ENCODE data around the gene TMEM147.

The TMEM147 gene

DNA sequence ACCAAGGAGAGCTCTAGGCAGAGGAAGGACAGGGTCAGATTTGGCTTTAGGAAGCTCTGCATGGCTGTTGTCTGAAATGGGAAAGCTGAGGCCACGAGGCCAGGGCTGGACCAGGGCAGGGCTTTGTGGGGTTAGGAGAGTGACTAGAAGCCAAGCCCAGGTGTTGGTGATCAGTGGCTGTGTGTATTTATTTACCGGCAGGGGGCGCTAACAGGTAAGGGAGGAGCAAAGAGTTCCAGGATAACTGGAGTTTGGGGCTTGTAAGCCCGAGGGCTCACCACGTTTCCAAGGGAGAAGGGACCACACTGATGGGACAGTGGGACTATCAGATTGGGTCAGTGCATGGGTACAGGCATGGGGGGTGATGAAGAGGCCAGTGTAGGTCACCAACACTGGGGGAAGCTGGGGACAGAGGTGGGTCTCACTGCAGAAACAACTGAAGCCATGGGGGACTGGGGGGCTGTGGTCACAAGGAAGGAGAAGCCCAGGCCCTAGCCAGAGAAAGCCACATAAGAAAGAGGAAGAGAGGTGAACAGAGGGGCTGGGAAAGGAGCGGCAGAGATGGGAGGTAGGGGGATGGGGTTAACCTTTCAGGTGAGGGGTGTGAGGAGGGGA, 3.9 kb downstream of the TMEM147 start:
- no peak for DNase-seq

DNA sequence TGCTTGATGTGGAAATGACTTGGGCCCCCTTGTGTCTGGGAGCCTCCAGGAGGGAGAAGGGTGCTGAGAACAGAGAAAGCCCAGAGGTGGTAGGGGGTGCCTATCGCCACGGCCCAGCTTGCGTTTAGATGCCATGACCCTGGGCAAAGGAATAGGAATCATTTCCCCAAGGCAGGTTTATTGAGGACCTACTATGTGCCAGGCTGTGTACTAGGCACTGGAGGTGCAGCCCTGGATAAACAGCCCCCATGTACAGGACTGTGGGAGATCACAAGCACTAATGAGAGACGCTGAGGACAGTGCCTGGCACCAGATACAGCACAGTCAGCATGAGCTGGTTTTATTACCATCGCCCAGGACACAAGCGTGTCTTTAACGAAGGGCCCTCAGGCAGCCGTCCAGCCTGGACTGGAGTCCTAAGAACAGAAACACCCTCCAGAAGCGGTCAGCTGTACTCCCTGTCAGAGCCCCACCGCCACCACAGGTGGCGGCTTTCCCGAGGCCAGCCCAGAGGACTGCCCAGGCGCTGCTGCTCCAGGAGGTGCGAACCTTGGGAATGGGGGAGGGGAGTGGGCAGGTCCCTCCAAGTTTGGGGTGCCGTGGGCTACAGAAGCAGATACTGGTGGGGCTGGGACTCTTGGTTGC, 4.6 kb downstream of the TMEM147 start:
- no peak for DNase-seq

DNA sequence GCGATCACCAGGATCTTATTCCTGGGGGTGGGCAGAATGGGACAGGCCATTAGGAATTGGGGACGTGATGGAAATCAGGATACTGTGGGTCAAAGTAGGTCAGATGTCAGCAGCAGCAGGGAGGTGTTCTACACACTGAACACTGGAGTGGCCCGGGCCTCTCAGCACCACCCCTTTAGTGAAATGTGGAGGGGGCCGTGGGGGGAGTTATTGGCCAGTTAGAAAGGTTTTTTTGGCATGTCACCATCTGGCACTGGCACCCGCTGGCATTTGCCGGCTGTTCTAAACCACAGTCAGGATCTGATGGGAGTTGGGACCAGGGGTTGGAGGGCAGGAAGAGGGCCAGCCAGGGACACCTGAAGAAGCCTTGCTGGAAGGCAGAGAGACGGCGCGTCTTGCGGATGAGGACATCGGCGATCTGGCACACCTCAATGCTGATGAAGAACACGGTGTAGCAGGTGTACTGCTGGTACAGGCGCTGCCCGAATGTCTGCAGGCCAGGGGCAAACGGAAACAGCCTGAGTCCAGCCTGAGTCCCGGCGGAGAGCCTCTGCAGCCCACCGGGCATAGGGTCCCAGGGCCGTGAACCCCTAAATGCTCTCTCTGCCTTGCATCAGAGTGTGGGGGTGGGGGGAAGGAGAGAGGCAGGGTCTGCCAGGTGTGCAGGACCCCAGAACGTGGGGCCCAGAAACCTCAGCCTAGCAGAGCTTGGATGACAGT, 5.8 kb downstream of the TMEM147 start:
- DNase-seq, result no peak

DNA sequence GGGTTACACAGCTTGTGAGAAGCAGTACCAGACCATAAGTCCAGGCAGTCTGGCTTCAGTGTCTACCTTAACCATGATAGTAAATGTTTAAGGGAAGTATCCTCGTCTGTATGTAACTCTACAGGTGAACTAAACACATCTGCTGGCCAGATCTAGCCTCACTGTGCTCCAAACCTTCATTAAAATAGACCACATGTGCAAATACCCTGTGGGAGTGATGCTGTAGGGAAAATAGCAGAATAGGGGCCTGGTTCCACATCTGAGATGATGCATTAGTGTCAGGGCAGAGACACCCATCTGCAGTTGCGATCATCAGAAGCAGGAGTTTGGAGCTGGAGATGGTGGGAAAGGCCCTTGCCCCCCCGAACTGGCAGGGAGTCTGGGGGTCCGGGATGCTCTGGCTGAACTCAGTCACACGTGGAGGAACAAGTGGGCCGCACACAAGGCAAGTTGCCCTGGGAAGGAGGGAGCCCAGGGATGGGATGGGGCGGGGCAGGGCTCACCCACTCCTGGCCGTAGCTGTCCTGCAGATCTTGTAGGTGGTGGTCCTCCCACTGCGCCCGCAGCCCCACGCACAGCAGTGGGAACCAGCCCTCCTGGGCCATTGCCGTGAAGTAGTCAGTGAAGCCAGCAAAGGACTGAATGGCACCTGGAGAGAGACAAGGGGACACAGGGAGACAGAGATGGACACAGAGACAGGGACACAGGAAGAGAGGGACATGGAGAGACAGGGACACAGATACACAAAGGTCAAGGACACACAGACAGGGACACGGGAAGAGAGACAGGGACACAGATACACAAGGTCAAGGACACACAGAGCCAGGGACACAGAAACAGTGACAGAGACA, 7.3 kb downstream of the TMEM147 start:
- DNase-seq, result no peak

DNA sequence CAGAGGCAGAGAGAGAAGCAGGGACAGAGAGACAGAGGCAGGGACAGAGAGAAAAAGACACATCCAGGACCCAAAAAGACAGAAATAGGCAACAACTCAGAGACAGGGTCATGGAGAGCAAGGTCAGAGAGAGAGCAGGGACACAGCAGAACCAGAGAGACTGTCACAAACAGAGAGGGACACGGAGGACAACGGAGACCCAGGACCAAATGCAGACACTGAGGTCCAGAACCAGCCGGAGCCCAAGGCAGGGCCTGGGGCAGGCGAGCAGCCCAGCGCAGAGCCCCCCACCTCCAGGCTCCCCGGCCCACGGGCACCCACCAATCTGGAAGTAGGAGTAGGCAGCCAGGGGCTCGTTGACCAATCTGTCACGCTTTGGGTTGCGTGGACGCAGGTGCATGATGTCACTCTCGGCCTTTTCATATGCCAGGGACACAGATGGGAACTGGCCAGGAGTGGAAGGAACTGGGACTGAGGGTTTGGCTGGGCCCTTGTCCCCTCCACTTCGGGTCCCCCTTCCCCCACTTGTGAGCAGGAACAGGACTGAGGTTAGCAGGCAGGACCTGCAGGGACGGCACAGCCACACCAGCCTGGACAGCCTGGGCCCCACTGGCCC, 8.1 kb downstream of the TMEM147 start:
- no peak for DNase-seq

DNA sequence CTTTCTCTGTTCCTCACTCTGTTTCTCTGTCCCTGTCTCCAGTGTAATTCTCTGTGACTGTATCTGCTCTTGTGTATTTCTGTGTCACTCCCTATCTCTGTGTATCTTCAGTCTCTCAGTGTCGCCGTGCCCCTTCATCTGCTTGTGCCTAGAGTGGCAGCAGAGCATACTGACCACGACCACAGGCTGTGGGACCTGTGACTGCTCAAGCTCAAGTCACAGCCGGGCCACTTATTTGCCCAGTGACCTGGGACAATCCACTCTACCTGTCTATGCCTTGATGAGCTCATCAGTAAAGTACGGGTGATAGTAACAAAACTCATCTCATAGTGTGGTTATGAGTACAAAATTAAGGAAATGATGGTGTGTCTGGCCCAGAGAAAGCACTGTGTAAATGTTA, 8.7 kb downstream of the TMEM147 start:
- DNase-seq, result no peak

DNA sequence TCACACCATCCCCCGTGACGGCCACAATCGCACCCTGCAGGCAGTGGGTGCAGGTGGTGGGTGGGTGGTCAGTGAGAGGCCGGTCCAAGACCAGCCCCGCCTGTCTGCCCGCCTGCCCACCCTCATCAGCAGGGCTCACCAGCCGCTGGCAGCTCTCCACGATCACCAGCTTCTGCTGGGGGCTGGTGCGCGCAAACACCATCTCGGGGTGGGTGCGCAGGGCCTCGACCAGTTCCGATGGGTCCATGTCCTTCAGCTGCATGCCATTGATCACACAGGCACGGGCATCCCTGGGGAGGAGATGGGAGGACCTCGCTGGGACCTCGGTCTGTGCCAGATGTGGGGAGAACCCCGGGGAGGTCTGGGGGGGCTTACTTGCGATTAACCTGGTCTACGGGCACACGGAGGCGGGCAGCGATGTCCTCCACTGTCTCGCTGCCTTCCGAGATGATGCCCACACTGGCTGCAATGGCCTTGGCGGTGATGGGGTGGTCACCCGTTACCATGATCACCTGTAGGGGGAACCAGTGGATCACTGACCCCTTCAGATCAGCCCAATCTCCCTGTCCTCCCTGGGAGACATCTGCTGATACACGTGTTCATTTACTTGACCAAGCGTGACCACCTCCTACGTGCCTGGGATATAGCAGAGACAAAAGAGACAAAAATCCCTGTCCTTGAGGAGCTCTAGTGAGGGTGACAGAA, 10.0 kb downstream of the TMEM147 start:
- DNase-seq, result no peak

DNA sequence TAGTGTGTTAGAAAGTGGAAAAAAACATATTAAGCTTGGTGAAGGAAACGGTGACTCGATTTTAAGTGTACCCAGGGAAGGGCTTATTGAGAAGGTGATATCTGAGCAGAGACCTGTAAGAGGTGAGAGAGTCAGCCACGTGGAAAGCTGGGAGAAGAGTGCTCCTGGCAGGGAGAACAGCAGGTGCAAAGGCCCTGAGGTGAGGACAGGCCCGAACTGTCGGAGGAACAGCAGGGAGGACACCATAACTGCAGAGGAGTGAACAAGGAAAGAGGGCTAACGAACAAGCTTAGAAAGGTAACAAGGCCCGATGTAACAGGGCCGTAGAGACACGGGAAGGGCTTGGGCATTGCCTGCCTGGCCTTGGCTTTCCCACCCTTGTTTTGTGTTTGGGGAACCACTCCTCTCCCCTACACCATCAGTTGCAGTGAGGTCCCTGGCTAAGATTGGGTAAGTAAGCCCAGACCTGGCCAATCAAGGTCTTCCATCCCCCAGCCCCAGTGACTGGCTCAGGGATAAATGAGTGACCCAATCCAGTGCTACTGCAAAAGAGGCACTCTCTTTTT, 10.7 kb downstream of the TMEM147 start:
- DNase-seq, result peak; percentile 39

DNA sequence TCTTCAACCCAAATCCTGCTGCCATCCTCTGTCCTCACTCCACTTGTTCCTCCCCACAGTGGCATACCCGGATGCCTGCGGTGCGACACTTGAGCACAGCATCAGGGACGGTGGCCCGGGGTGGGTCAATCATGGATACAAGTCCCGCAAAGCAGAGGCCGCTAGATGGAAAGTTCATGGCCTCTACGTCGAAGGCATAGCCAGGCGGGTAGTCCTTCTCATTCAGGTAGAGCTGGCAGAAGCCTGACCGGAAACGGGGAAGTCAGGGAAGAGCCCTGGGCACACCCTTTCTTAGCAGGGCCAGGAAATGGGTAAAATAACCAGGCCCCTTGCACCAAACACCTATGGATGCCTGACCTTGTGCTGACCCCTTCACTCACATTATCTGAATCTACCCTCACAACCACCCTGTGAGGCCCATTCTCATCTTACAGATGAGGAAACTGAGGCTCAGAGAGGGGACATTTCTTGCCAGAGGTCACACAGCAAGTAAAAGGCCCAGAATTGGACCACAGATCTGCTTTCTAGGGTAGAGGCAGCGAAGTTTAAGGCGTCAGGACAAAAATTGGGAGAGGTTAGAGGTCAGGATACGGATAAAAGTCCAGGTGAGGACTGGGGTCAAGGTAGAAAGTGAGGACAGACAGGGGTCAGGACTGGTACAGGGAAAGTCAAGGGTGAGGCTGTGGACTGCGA, 11.6 kb downstream of the TMEM147 start:
- DNase-seq, result no peak

DNA sequence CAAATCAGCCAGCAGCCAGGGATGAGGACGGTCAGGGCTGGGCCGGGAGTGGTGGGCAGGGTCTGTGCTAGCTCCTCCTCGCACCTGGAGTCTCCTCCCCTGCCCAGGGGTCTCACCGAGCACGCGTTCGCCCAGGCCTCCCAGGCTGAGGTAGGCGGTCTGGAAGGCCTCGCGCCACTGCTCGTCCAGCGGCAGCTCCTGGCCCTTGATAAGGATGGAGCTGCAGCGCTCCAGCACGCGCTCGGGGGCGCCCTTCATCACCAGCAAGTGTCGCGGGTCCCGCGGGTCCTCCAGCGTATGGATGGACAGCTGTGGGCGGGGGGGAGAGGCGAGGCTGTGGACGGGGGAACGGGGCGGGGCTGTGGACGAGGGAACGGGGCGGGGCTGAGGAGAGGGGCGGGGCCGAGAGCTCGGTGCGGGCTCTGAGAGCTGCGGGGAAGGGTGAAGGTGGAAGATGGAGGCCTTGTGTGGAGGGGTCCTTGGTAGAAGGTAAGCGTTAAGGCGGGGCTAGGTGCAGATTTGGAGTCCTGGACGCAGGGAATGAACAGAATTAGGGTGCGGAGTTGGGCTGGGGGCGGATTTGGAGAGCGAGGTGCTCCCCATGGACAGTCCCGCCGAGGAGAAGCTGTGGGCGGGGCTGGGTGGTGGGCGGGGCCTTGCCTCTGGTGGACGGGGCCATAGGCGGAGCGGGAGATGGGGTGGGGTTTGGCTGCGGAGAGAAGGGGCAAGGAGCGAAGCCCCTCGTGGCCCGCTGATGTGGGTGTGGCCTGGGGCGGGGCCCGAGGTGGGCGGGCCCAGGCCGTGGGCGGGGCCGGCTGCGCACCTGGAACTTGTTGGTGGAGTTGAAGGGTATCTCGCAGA, 12.3 kb downstream of the TMEM147 start:
- peak; percentile 69 for DNase-seq

DNA sequence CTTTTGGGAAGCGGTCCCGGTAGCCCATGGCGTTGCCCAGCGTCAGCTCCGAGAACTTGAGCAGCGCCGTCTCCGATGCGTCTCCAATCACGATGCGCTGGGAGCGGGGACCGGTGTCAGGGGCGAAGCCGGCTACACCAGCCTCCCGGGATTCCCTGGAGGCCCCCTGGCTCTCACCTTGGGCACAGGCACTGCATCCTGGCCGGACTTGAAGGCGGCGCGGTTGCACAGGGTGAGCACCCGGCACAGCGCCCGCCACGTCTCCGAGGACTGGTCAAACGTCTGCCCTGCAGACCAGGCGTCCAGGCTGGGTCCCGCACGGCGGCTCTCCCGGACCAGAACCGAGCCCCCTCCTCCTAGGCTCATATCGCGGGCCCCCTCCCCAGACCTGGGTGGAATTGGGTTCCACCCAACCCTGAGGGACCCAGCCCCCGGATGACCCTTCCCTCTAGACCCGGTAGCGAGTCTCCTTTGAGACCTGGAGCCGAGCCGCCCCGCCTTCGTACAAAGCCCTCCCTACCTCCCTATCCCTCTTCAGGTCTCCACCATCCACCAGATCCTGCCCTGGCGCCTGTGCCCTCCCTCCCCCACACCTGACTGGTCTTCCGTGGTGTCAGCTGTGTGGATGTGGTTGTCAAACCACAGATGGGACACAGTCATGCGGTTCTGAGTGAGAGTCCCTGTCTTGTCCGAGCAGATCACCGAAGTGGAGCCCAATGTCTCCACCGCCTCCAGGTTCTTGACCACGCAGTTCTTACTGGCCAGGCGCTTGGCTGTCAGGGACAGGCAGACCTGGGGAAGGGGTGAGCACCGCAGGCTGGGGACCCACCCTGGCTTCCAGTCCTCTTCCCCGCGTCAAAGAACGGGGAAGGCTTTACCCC, 13.2 kb downstream of the TMEM147 start:
- DNase-seq, result peak; percentile 29

DNA sequence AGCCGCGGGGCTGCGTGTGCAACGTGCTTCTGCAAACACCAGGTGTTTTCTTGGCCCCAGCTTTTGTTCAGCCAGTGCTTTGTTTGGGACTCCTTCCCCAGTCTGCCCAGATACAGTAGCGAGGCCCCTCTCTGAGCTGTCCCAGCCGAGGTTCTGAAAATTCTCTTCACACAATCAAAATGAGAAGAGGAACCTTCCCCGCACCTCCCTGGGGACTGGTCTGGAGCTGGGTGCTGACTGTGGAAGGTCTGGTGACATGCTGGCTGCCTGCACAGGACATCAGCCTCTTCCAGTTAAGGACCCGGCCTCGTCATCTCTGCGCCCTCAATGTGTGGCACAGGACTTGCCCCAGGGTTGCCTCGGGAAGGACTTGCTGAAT, 13.8 kb downstream of the TMEM147 start:
- DNase-seq, result peak; percentile 29

DNA sequence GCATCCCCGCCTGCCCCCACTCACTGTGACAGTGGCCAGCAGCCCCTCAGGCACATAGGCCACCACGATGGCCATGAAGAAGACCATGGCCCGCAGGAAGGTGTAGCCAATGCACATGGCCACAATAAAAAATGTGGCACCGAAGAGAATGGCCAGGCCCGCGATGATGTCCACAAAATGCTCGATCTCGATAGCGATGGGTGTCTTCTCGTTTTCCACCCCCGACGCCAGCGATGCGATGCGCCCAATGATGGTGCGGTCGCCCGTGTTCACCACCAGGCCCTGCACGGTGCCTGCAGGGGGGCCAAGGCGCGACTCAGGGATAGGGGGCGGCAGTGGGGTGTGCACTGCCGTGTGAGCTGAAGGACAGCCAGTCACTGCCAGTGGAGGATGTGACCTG, 14.4 kb downstream of the TMEM147 start:
- DNase-seq, result no peak

DNA sequence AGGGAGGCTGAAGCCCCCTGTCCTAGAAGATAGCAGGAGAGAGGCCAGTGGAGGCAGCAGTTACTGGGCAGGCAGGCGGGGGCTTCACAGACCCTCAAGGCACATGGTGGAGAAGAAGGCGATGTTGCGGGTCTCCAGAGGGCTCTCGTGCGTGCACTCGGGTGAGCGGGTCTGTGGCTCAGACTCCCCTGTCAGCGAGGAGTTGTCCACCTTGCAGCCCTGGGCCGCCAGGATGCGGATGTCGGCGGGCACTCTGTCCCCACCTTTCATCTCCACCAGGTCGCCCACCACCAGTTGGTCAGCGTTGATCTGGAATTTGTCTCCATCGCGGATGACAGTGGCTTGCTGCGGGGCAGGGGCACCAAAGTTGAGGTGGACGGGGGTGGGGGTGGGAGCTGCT, 14.8 kb downstream of the TMEM147 start:
- peak; percentile 36 for DNase-seq

DNA sequence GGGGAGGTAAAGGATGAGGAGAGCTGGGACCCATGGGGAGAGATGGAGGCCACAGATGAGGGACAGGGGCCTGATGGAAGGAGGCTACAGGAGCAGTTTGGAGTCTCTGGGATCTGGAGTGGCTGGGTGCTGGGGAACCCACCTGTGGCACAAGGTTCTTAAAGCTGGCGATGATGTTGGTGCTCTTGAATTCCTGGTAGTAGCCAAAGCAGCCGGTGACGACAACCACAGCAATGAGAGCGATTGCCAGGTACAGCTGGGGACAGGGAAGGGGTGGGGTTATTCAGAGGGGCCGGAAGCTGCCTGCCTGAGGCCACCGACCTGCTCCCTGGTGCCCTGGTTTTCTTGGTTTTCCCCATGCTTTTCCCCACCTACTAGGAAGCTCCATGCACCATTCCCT, 15.3 kb downstream of the TMEM147 start:
- no peak for DNase-seq

DNA sequence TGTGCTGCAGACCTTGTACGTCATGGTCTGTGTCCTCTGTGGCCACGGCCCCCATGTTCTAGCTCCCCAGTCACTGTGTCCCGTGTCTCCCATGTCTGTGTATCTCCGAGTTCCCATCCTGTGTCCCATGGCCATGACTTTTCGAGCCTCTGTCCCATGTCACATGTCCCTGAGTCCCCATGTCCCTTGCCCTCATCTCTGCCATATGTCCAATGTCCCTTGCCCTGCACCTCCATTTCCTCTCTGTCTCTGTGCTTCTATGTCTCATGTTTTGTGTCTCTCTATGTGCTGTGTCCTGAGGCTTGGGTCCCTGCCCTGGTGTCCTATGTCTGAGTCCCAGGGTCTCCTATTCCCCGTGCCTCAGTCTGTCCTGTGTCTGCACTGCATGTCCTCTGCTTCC, 16.0 kb downstream of the TMEM147 start:
- no peak for DNase-seq

DNA sequence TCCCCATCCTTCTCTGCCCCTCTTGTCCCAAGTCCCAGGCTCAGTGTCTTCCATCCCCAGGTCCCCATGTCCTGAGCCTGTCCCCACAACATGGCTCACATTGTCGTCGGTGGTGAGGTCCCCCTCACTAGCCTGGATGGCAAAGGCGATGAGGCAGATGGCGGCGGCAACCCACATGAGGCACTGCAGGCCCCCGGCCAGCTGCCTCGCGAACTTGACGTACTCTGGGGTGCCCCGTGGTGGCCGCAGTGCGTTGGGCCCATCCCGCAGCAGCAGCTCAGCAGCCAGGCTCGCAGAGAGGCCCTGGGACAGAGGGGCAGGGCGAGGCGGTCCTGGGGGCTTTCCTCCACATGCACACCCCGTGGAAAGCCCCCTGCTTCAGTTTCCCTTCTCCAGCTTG, 16.9 kb downstream of the TMEM147 start:
- no peak for DNase-seq

DNA sequence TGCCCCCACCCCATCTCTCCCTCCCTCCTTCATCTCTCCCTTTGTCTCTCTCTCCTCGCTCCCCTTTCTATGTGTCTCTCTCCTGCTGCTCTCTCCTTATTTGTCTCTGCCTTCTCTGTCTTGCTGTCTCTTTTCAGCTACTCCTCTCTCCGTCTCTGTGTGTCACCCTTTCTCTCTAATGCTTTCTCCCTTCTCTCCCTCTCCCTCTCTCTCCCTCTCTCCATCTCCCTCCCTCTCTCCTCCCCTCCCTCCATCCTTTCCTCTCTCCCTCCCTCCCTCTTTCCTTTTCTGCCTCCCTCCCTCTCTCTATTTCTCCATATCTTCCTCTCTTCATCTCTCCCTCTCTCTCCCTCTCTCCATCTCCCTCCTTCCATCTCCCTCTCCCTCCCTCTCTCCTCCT, 17.4 kb downstream of the TMEM147 start:
- DNase-seq, result no peak

DNA sequence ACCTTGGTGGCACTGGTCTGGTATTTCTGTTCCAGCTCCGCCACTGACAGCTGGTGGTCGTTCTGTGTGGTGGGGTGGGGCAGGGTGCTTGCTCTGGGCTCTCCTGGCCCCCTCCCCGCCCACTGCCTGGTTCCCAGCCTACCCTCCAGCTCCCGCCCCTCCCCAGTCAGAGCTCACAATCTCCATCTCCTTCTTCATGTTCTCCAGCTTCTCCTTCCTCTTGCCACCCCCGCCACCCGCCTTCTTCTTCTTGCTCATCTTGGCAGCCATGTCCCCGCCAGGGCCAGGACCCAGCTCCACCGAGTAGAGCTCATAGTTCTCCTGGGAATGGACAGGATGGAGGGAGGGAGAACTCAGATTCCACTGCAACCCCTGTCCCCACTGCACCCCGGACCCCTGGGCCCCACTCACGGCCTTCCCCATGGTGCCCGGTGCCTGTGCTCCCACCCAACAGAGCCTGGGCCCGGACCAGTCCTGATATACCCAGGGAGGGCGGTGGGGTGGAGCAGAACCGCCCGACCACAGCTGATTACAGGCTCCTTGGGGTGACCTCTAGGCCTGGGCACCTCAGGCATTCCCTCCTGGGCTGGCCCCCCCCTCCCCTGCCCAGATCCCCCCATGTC, 17.9 kb downstream of the TMEM147 start, which contains the start of gene ATP4A:
ATP4A (minus strand) TSS at position 452 of the 623 bp plus-strand sequence; CDS start at position 423, 29 bp downstream.
- DNase-seq, result no peak

Data from right forelimb (tissue), 1 donor.